Panc1 (cell line): ENCODE results near the gene ABLIM2. TPM values are rescaled to one million over a fixed set of nuclear protein-coding genes. Genes with fewer than 3 reads are reported as not detected.

Experiments used
- ATAC-seq: fragments of 200-7000 bp; cut with Tn5 transposase; 2 replicates; pipeline ENCODE4 v1.9.1; 2020; ENCODE audit warnings: mild to moderate bottlenecking, moderate library complexity
- BruUV-seq: library from RNA; stranded (reverse); fragments of 400-500 nt; replicated peaks from 2 replicates; lab custom pipeline; 2021; lab: Mats Ljungman, UMichigan
- CTCF ChIA-PET: fragments of 300-600 bp; sonication (Branson Sonifier 250); formaldehyde crosslinking; loops from one replicate; lab custom pipeline; 2022; ENCODE audit warnings: antibody characterized with exemption; lab: Charles Lee
- POLR2A ChIA-PET: fragments of 300-600 bp; sonication (Branson Sonifier 250); formaldehyde crosslinking; loops from one replicate; lab custom pipeline; 2022; ENCODE audit warnings: antibody characterized with exemption; lab: Charles Lee
- DNase-seq: peaks from one replicate; pipeline ENCODE4 v3.0.0-alpha.2; 2010; ENCODE audit warnings: low read depth, low spot score
- H3K27ac ChIP-seq: 2 replicates; pipeline ENCODE4 v1.5.1; 2011; ENCODE audit warnings: mild to moderate bottlenecking, low read length, inconsistent platforms
- H3K27me3 ChIP-seq: fragments of 200-500 bp; sonication (Bioruptor generic); 2 replicates; pipeline ENCODE4 v1.6.0; 2014; ENCODE audit warnings: low read length, inconsistent platforms; ENCODE audit not compliant: control insufficient read depth, insufficient read depth
- H3K36me3 ChIP-seq: fragments of 200-500 bp; sonication (Bioruptor generic); 2 replicates; pipeline ENCODE4 v1.5.1; 2014; ENCODE audit warnings: inconsistent platforms, mild to moderate bottlenecking, low read length, moderate library complexity; ENCODE audit not compliant: control insufficient read depth, insufficient read depth
- H3K4me1 ChIP-seq: 2 replicates; pipeline ENCODE4 v1.5.1; 2011; ENCODE audit warnings: inconsistent platforms, mild to moderate bottlenecking, low read length, moderate library complexity; ENCODE audit not compliant: control insufficient read depth, insufficient read depth
- H3K4me3 ChIP-seq, 2 experiments: 2 replicates each; pipeline ENCODE4 v1.5.1; 2011 to 2012; ENCODE audit warnings: low read depth in 2 of 2, low read length in 2 of 2, mild to moderate bottlenecking in 2 of 2, inconsistent platforms in 1 of 2, moderate library complexity in 1 of 2
- H3K9me3 ChIP-seq: fragments of 200-500 bp; sonication (Bioruptor generic); 2 replicates; pipeline ENCODE4 v1.5.1; 2014; ENCODE audit warnings: low read depth, mild to moderate bottlenecking, inconsistent platforms, low read length, moderate library complexity; ENCODE audit not compliant: control insufficient read depth, insufficient read depth
- POLR2AphosphoS5 ChIP-seq: IDR thresholded peaks from 2 replicates; pipeline ENCODE4 v1.6.1; 2012; ENCODE audit warnings: mild to moderate bottlenecking, low read depth, low read length, moderate library complexity
- SIN3A ChIP-seq: IDR thresholded peaks from 2 replicates; pipeline ENCODE4 v1.6.1; 2012; ENCODE audit warnings: low read depth, mild to moderate bottlenecking, low read length, moderate library complexity, borderline replicate concordance; ENCODE audit not compliant: insufficient read depth
- TCF7L2 ChIP-seq: IDR thresholded peaks from 2 replicates; pipeline ENCODE4 v1.6.1; 2011; ENCODE audit warnings: mild to moderate bottlenecking, low read depth, low read length, inconsistent platforms
- in situ Hi-C: cut with HindIII; loops from 2 replicates; pipeline ENCODE4 v1.10.0; 2016; ENCODE audit warnings: low sequenced_read_pairs, low pct_unique_long_range_greater_than_20kb
- intact Hi-C: fragments of 100-400 bp; cut with micrococcal nuclease; formaldehyde crosslinking; loops from one replicate; pipeline ENCODE4 v1.10.0; 2022; ENCODE audit not compliant: unreplicated experiment
- total RNA-seq: library from RNA; stranded (reverse); gene quantifications from one replicate; pipeline ENCODE4 v1.2.1, GENCODE V29; 2021; ENCODE audit not compliant: unreplicated experiment
- TF ChIP-seq, protein P1 (sequence below): fragments of 450-650 bp; IDR thresholded peaks from 2 replicates; pipeline ENCODE4 v1.5.1; 2017; ENCODE audit warnings: mild to moderate bottlenecking
- TF ChIP-seq, protein P2 (sequence below), 2 experiments: IDR thresholded peaks; 2 replicates each; pipeline ENCODE4 v1.6.1; 2011 to 2012; ENCODE audit warnings: low read depth in 2 of 2, control low read depth in 1 of 2, low read length in 1 of 2, mild to moderate bottlenecking in 1 of 2, moderate library complexity in 1 of 2; ENCODE audit not compliant: insufficient read depth in 1 of 2

Gene ABLIM2
- total RNA-seq, 1 experiment from 2014 or later: 0.64 TPM

DNA sequence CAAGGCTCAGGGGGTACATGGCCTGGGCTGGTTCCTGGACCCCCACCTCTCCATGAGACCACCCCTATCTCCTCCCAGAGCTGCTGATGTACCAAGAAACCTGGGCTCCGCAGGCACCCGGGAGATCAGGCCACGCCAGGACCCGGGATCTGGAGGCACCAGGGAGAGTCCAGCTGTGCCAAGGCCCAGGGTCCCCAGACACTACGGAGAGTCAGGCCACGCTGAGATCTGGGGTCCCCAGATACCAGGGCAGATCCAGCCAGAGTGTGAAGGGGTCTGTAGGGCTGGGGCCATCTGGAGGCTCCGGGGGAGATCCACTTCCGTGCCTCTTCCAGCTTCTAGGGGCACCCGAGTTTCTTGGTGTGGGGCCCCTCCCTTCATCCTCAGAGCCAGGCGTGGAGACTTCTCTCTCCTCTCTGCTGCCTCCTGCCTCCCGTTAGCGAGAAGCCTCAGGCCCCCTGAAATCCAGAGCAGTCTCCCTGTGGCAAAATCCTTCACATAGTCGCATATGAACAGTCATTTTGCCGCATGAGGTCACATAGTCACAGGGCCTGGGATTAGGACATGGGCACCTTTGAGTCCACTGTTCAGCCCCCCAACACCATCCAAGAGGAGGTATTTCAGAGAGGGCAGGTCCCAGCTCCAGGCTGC, 9.7 kb downstream of the ABLIM2 start:
- Histone ChIP-seq H3K27me3 (no peaks in the 10 kb centered on the region), H3K9me3 (no peaks in the 10 kb centered on the region), H3K4me3 (no peak overlapping the region), H3K36me3 (no peaks in the 10 kb centered on the region), H3K27ac (no peak overlapping the region), H3K4me1 (no peaks in the 10 kb centered on the region)
- ChIA-PET POLR2A (no interaction called here), CTCF (no interaction called here)
- intact Hi-C loops: no loop called here
- ATAC-seq (no peak), DNase-seq (no peak)
- no peak for TF ChIP-seq SIN3A
- TF ChIP-seq, protein P1, sequence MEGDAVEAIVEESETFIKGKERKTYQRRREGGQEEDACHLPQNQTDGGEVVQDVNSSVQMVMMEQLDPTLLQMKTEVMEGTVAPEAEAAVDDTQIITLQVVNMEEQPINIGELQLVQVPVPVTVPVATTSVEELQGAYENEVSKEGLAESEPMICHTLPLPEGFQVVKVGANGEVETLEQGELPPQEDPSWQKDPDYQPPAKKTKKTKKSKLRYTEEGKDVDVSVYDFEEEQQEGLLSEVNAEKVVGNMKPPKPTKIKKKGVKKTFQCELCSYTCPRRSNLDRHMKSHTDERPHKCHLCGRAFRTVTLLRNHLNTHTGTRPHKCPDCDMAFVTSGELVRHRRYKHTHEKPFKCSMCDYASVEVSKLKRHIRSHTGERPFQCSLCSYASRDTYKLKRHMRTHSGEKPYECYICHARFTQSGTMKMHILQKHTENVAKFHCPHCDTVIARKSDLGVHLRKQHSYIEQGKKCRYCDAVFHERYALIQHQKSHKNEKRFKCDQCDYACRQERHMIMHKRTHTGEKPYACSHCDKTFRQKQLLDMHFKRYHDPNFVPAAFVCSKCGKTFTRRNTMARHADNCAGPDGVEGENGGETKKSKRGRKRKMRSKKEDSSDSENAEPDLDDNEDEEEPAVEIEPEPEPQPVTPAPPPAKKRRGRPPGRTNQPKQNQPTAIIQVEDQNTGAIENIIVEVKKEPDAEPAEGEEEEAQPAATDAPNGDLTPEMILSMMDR: no peak
- TF ChIP-seq POLR2AphosphoS5: no peak
- TF ChIP-seq, protein P2, sequence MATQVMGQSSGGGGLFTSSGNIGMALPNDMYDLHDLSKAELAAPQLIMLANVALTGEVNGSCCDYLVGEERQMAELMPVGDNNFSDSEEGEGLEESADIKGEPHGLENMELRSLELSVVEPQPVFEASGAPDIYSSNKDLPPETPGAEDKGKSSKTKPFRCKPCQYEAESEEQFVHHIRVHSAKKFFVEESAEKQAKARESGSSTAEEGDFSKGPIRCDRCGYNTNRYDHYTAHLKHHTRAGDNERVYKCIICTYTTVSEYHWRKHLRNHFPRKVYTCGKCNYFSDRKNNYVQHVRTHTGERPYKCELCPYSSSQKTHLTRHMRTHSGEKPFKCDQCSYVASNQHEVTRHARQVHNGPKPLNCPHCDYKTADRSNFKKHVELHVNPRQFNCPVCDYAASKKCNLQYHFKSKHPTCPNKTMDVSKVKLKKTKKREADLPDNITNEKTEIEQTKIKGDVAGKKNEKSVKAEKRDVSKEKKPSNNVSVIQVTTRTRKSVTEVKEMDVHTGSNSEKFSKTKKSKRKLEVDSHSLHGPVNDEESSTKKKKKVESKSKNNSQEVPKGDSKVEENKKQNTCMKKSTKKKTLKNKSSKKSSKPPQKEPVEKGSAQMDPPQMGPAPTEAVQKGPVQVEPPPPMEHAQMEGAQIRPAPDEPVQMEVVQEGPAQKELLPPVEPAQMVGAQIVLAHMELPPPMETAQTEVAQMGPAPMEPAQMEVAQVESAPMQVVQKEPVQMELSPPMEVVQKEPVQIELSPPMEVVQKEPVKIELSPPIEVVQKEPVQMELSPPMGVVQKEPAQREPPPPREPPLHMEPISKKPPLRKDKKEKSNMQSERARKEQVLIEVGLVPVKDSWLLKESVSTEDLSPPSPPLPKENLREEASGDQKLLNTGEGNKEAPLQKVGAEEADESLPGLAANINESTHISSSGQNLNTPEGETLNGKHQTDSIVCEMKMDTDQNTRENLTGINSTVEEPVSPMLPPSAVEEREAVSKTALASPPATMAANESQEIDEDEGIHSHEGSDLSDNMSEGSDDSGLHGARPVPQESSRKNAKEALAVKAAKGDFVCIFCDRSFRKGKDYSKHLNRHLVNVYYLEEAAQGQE (IDR thresholded peaks at IDR 0.05; ENCODE audit: insufficient read depth in 1 of 2, low read depth in 2 of 2, low read length in 1 of 2): no peak
- TF ChIP-seq TCF7L2: no peak
- in situ Hi-C loops: no loop called here
- no TSS peak for BruUV-seq

DNA sequence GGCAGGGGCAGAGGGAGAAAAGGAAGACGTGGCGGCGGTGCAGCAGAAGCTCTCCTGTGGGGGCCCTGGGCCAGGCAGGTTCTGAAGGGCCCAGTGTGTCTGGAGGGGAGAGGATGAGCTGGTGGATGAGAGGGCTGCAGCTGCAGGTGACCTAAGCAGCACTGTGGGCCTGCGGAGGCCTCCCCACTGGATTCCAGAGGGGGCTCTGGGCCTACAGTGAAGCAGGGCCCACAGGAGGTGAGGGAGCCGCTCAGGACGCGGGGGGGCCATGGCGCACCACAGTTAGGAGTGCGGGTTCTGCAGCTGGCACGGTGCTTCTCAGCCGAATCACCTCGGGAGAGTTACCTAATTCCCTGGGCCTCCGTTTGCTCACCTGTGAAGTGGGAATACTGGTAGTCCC, 10.5 kb downstream of the ABLIM2 start:
- Histone ChIP-seq H3K9me3 (no peaks in the 10 kb centered on the region), H3K4me1 (no peaks in the 10 kb centered on the region), H3K36me3 (no peaks in the 10 kb centered on the region), H3K27ac (no peak overlapping the region), H3K27me3 (no peaks in the 10 kb centered on the region), H3K4me3 (no peak overlapping the region)
- TF ChIP-seq POLR2AphosphoS5: no peak
- TF ChIP-seq, protein P1: no peak
- no peak for TF ChIP-seq SIN3A
- TF ChIP-seq, protein P2 (IDR thresholded peaks at IDR 0.05; ENCODE audit: insufficient read depth in 1 of 2, low read depth in 2 of 2, low read length in 1 of 2): no peak
- TF ChIP-seq TCF7L2: no peak
- in situ Hi-C loops: no loop called here
- no peak for DNase-seq
- no TSS peak for BruUV-seq
- intact Hi-C loops: no loop called here
- POLR2A ChIA-PET: no interaction called here
- CTCF ChIA-PET: no interaction called here
- no peak for ATAC-seq
